ENCODE measurements around the gene HEPN1. TPM values are rescaled to one million over a fixed set of nuclear protein-coding genes. Genes with fewer than 3 reads are reported as not detected.

HEPN1 gene
- total and polyA plus RNA-seq, 2 experiments from 2014 or later = not detected

GRCh38 chr11:124898711-124899110 is 20.3 kb upstream of the HEPN1 start:
- Histone ChIP-seq H3K36me3 (ENCODE audit: insufficient read depth) (no peaks in the 10 kb centered on the region), H3K27ac (ENCODE audit: low read depth) (no peak overlapping the region), H3K4me3 (no peak overlapping the region), H3K4me2 (0 out of 2 replicates have a peak overlapping the region, but pooled peaks have one; percentile 32), H3K79me2 (replicated peaks; ENCODE audit: insufficient read depth) (no peaks in the 10 kb centered on the region), H3F3A (replicated peaks; ENCODE audit: low read depth) (no peaks in the 10 kb centered on the region), H3K9me2 (ENCODE audit: insufficient read depth) (0 out of 2 replicates have a peak, but pooled peaks cover 4% of the 10 kb centered on the region), H3K4me1 (ENCODE audit: insufficient read depth) (peaks cover 4% of the 10 kb centered on the region; the same call in 1 of the 2 replicates), H4K20me1 (replicated peaks; ENCODE audit: insufficient read depth) (no peaks in the 10 kb centered on the region), H2AFZ (no peak overlapping the region), H3K27me3 (ENCODE audit: insufficient read depth) (0 out of 2 replicates have a peak, but pooled peaks cover 5% of the 10 kb centered on the region)
- ATAC-seq = peak; percentile 59
- Mint-ChIP-seq H3K36me3 (ENCODE audit: low read depth) (no peaks in the 10 kb centered on the region), H3K27me3 (ENCODE audit: insufficient read depth, low read depth, poor library complexity) (peaks cover 8% of the 10 kb centered on the region), H3K4me3 (no peak overlapping the region; the same call in 2 of the 3 replicates), H3K9me3 (no peaks in the 10 kb centered on the region), H3K27ac (no peak overlapping the region), H3K4me1 (peaks cover 21% of the 10 kb centered on the region)
- peak; percentile 43 for DNase-seq (ENCODE audit: low spot score)
- TF ChIP-seq CREB1 (CRISPR knock-in tag; IDR thresholded peaks at IDR 0.05; ENCODE audit: low read depth) (no peak), EZH2 (IDR thresholded peaks at IDR 0.05; ENCODE audit: low read depth, unreplicated experiment) (no peak), ZNF462 (CRISPR knock-in tag; IDR thresholded peaks at IDR 0.05) (no peak), ZNF331 (CRISPR knock-in tag; IDR thresholded peaks at IDR 0.05; ENCODE audit: low read depth) (no peak), STAT1 (IDR thresholded peaks at IDR 0.05; ENCODE audit: unreplicated experiment) (no peak), JUNB (IDR thresholded peaks at IDR 0.05; ENCODE audit: unreplicated experiment) (no peak), CTCF (conservative IDR thresholded peaks at IDR 0.05; ENCODE audit: low read depth in 2 of 2) (no peak), EZH2phosphoT487 (IDR thresholded peaks at IDR 0.05; ENCODE audit: unreplicated experiment) (no peak)

Measured in GM23338 (cell line).